HepG2 (cell line): ENCODE data around the gene SPOP. TPM values are rescaled to one million over a fixed set of nuclear protein-coding genes. Genes with fewer than 3 reads are reported as not detected.

Experiments
- AGO1 ChIP-seq: fragments of 200-400 bp; formaldehyde crosslinking; IDR thresholded peaks from 2 replicates; pipeline ENCODE4 v1.6.1; 2017; ENCODE audit warnings: mild to moderate bottlenecking, low read depth, low read length, moderate library complexity; ENCODE audit not compliant: poor library complexity, severe bottlenecking
- ETS1 ChIP-seq: sonication (generic); formaldehyde crosslinking; IDR thresholded peaks from 2 replicates; pipeline ENCODE4 v1.4.0; 2020; ENCODE audit warnings: missing genetic modification reagents
- FOSL1 ChIP-seq: sonication (generic); formaldehyde crosslinking; IDR thresholded peaks from 2 replicates; pipeline ENCODE4 v1.9.0; 2021; ENCODE audit warnings: missing genetic modification reagents, borderline replicate concordance
- HOXA9 ChIP-seq: sonication (generic); formaldehyde crosslinking; IDR thresholded peaks from 2 replicates; pipeline ENCODE4 v1.8.1; 2022; ENCODE audit warnings: missing genetic modification reagents, mild to moderate bottlenecking, moderate library complexity, borderline replicate concordance
- RAD51 ChIP-seq: fragments of 450-650 bp; IDR thresholded peaks from 2 replicates; pipeline ENCODE4 v1.6.1; 2016; ENCODE audit warnings: borderline replicate concordance
- SAP130 ChIP-seq: IDR thresholded peaks from 2 replicates; pipeline ENCODE4 v1.6.1; 2016; ENCODE audit warnings: low read depth
- SRSF4 ChIP-seq: fragments of 200-400 bp; formaldehyde crosslinking; IDR thresholded peaks from one replicate; pipeline ENCODE4 v1.6.1; 2018; ENCODE audit warnings: mild to moderate bottlenecking, low read depth, low read length, moderate library complexity; ENCODE audit not compliant: poor library complexity, severe bottlenecking
- ZNF234 ChIP-seq: sonication (generic); formaldehyde crosslinking; conservative IDR thresholded peaks from 2 replicates; pipeline ENCODE4 v1.5.1; 2020; ENCODE audit warnings: mild to moderate bottlenecking, missing genetic modification reagents
- ZNF660 ChIP-seq: sonication (generic); formaldehyde crosslinking; IDR thresholded peaks from 2 replicates; pipeline ENCODE4 v1.5.1; 2020; ENCODE audit warnings: mild to moderate bottlenecking, low read depth, missing genetic modification reagents, borderline replicate concordance
- ZNF687 ChIP-seq: sonication (generic); formaldehyde crosslinking; IDR thresholded peaks from 2 replicates; pipeline ENCODE4 v1.5.1; 2020; ENCODE audit warnings: mild to moderate bottlenecking, missing genetic modification reagents, moderate library complexity
- ZNF775 ChIP-seq: sonication (generic); formaldehyde crosslinking; IDR thresholded peaks from 2 replicates; pipeline ENCODE4 v1.4.0; 2020; ENCODE audit warnings: missing genetic modification reagents, mild to moderate bottlenecking, moderate library complexity, borderline replicate concordance
- ZSCAN29 ChIP-seq: sonication (generic); formaldehyde crosslinking; conservative IDR thresholded peaks from 2 replicates; pipeline ENCODE4 v1.4.0; 2020; ENCODE audit warnings: mild to moderate bottlenecking, missing genetic modification reagents
- polyA plus RNA-seq, 8 experiments: library from polyadenylated mRNA; depleted of rRNA in 3 of 8; stranded (reverse) in 7 of 8; unstranded in 1 of 8; fragments of >200 nt; fragmentation: Illumina TruSeq in 4 of 8; extraction: Trizol in 4 of 8; gene quantifications; 2 replicates each; pipeline versions ENCODE4 v1.2.1 to v1.2.3, GENCODE V29; 2011 to 2016; ENCODE audit warnings: low read depth in 4 of 8, missing spikeins in 1 of 8, mixed read lengths in 1 of 8; ENCODE audit not compliant: insufficient read depth in 1 of 8
- total RNA-seq, 5 experiments: library from RNA; depleted of rRNA; stranded (reverse); fragments of >200 nt; fragmentation: Illumina TruSeq; extraction: Trizol; gene quantifications; 2 replicates each; pipeline ENCODE4 v1.2.3, GENCODE V29; 2016; ENCODE audit warnings: low read depth in 1 of 5
- TF ChIP-seq, protein P1 (sequence below): sonication (generic); formaldehyde crosslinking; IDR thresholded peaks from 2 replicates; pipeline ENCODE4 v1.4.0; 2020; ENCODE audit warnings: mild to moderate bottlenecking, missing genetic modification reagents
- TF ChIP-seq, protein P2 (sequence below): sonication (generic); formaldehyde crosslinking; IDR thresholded peaks from 2 replicates; pipeline ENCODE4 v1.5.0; 2020; ENCODE audit warnings: mild to moderate bottlenecking, missing genetic modification reagents
- TF ChIP-seq, protein P3 (sequence below): IDR thresholded peaks from 2 replicates; pipeline ENCODE4 v1.6.1; 2016; ENCODE audit warnings: mild to moderate bottlenecking, missing biosample characterization, missing genetic modification reagents
- TF ChIP-seq, protein P4 (sequence below): IDR thresholded peaks from 2 replicates; pipeline ENCODE4 v1.6.1; 2016; ENCODE audit warnings: missing genetic modification reagents, missing compliant biosample characterization

SPOP gene
- total and polyA plus RNA-seq, 2 of the 13 experiments (the other 11 are each of a cell fraction or from before 2014, with no cell fraction given) = 52.8 to 60.8 TPM

GRCh38 chr17:49677933-49678847 lies at the start of gene SPOP (continued):
- TF ChIP-seq ZNF687 (CRISPR knock-in tag) (peak; percentile 98), ETS1 (CRISPR knock-in tag) (peak; percentile 95), SRSF4 (no peak), ZSCAN29 (CRISPR knock-in tag) (0 out of 2 replicates have a peak, but pooled peaks have one; percentile 45), ZNF775 (CRISPR knock-in tag) (peak; percentile 92; the same call in 1 of the 2 replicates), SAP130 (peak; percentile 90), AGO1 (peak; percentile 14), ZNF234 (CRISPR knock-in tag) (peak; percentile 84; the same call in 1 of the 2 replicates), ZNF660 (CRISPR knock-in tag) (no peak), HOXA9 (CRISPR knock-in tag) (peak; percentile 96), FOSL1 (CRISPR knock-in tag) (no peak), RAD51 (no peak)
- TF ChIP-seq, protein P1, sequence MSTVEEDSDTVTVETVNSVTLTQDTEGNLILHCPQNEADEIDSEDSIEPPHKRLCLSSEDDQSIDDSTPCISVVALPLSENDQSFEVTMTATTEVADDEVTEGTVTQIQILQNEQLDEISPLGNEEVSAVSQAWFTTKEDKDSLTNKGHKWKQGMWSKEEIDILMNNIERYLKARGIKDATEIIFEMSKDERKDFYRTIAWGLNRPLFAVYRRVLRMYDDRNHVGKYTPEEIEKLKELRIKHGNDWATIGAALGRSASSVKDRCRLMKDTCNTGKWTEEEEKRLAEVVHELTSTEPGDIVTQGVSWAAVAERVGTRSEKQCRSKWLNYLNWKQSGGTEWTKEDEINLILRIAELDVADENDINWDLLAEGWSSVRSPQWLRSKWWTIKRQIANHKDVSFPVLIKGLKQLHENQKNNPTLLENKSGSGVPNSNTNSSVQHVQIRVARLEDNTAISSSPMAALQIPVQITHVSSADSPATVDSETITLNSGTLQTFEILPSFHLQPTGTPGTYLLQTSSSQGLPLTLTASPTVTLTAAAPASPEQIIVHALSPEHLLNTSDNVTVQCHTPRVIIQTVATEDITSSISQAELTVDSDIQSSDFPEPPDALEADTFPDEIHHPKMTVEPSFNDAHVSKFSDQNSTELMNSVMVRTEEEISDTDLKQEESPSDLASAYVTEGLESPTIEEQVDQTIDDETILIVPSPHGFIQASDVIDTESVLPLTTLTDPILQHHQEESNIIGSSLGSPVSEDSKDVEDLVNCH (CRISPR knock-in tag) = peak; percentile 97; the same call in 1 of the 2 replicates
- TF ChIP-seq, protein P2, sequence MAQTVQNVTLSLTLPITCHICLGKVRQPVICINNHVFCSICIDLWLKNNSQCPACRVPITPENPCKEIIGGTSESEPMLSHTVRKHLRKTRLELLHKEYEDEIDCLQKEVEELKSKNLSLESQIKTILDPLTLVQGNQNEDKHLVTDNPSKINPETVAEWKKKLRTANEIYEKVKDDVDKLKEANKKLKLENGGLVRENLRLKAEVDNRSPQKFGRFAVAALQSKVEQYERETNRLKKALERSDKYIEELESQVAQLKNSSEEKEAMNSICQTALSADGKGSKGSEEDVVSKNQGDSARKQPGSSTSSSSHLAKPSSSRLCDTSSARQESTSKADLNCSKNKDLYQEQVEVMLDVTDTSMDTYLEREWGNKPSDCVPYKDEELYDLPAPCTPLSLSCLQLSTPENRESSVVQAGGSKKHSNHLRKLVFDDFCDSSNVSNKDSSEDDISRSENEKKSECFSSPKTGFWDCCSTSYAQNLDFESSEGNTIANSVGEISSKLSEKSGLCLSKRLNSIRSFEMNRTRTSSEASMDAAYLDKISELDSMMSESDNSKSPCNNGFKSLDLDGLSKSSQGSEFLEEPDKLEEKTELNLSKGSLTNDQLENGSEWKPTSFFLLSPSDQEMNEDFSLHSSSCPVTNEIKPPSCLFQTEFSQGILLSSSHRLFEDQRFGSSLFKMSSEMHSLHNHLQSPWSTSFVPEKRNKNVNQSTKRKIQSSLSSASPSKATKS (CRISPR knock-in tag) = peak; percentile 77; the same call in 1 of the 2 replicates
- TF ChIP-seq, protein P3, sequence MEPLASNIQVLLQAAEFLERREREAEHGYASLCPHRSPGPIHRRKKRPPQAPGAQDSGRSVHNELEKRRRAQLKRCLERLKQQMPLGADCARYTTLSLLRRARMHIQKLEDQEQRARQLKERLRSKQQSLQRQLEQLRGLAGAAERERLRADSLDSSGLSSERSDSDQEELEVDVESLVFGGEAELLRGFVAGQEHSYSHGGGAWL (CRISPR knock-in tag) = peak; percentile 97
- TF ChIP-seq, protein P4, sequence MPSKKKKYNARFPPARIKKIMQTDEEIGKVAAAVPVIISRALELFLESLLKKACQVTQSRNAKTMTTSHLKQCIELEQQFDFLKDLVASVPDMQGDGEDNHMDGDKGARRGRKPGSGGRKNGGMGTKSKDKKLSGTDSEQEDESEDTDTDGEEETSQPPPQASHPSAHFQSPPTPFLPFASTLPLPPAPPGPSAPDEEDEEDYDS (CRISPR knock-in tag) = peak; percentile 78
